ENCODE measurements around the gene C16orf92.

The C16orf92 gene

DNA sequence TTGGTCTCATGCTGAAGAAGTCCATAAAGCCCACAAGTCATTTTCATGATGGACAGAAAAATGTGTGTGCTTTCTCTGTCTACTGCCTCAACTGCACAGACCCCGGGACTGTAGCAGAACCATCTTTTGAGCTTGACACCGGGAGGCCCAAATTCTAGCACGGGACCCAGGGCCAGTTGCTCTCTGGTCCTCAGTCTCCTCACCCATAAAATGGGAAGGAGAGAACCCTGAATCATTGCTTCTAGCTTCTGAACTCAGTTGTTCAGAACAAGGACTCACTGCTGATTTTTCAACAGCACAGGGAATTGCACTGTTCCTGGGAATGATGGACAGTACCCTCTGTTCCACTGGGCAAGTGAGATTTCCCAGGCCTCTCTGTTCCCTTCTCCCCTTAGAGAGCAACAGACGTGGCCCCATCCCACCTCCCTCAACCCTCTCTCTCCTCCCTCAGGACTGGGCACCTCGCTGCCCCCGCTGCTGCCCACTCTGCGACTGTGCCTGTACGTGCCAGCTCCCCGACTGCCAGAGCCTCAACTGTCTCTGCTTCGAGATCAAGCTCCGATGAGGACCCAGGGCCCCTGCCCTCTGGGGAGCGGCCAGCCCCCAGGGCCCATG lies 40.4 kb downstream of the C16orf92 start:
- no peak for DNase-seq

GRCh38 chr16:30063893-30064728 lies 41.1 kb downstream of the C16orf92 start:
- DNase-seq, result peak; percentile 89

DNA sequence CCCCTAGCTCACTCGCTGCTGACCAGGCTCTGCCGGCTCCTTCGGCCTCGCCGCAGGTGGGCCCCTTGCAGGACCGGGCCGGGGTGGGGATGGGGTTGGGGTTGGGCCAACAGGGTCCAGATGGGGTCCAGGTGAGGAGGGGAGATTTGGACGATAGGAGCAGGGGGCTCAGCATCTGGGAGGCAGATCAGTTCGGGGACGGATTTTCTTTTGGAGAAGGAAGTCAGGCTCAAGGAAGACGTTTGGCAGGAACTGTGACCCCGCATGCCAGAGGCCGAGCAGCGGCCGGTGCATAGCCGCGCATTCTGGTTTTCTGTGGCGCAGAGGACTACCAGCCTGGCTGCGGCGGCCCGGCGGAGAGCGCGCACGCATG lies 41.7 kb downstream of the C16orf92 start:
- DNase-seq, result no peak

DNA sequence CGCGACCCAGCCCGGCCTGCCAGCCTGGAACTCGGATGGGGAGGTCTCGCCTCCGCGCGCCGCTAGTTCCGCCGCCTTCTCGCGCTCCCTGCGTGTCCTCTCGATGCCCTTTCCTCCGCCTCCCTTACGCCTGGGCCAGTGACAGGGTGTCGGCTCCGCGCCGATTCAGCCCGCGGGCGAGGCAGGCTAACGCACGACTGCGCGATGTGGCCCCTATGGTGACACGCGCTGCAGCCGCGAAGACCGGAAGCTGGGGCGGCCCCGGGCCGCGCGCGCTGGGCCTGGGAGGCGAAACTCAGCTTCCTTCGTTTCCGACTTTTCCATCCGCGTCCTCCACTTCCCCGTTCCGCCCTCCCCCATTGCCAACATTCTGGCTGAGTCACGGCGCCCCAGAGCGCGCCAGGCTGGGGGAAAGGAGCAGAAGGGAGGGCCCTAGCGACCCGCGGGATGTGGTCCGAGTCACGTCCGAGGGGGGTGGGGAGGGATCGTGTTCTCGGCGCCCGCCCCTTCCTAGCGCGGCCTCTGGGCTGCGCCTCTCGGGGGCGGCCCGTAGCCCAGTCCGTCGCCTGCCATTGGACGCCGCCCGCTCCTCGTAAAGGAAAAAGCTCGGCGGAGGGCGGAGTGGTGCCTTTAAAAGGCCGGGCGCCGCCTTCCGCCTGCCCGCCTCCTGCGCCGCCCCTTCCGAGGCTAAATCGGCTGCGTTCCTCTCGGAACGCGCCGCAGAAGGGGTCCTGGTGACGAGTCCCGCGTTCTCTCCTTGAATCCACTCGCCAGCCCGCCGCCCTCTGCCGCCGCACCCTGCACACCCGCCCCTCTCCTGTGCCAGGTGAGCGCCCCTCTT lies 42.3 kb downstream of the C16orf92 start, which contains the start of gene ALDOA:
Gene ALDOA (plus strand): TSS at position 659 of the 841 bp plus-strand sequence. CDS start 1,138 bp downstream, outside the sequence.
- DNase-seq, result peak; percentile 98

DNA sequence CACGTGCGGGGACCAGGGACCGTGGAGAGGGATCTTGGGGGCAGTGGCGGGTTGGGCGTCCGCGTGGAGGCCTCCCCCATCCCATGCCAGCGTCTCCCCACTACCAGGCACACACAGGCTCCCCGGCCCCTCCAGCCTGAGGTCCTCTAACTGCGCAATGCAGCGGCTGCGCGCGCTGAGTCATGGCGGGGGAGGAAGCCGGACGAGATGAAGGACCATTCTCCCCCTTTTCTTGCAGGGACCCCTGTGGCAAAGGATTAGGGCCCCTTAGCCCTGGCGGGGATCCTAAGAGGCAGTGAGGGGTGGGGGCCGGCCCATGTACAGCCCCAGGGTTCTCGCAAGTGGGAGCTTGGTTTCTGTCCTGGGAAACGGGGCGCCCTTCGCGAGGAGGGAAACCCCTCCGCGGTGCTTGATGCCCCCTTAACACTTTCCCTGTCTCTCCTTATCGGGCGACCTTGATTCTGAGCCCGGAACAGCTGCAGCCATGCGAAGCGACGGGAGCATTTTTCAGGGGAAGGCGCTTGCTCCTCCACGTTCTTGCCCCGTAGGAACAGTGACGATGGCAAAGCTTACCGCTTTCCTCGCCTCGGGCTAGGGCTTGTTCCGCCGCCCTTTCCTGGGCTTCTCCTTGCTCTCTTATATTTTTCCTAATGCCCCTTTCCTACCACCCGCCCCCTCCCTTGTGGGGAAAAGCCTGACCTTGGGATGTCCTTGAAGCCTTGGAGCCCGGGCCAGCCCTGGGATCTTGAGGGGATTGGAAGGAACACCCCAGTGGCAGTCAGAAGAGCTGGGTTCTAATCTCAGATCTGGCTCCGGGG lies 43.2 kb downstream of the C16orf92 start:
- no peak for DNase-seq

DNA sequence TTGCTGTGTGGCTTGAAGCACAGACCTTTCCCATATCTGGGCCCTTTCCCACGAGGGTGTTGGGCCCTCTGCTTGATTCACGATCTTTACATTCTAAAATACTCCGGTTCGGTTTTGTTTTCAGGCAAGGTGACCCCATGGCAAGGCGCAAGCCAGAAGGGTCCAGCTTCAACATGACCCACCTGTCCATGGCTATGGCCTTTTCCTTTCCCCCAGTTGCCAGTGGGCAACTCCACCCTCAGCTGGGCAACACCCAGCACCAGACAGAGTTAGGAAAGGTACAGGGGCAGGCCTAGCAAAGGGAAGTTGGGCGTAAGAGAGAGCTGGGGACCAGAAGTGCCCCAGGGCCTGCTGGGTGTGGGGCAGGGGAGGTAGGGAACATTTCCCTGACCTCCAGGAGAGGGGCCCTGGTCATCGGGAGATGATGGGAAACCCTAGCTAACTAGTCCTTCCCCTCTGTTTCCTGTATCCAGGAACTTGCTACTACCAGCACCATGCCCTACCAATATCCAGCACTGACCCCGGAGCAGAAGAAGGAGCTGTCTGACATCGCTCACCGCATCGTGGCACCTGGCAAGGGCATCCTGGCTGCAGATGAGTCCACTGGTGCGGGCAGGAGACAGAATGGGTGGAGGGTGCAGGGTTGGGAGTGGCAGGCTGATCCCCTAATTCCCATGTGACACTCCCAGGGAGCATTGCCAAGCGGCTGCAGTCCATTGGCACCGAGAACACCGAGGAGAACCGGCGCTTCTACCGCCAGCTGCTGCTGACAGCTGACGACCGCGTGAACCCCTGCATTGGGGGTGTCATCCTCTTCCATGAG lies 44.0 kb downstream of the C16orf92 start:
- DNase-seq, result no peak

DNA sequence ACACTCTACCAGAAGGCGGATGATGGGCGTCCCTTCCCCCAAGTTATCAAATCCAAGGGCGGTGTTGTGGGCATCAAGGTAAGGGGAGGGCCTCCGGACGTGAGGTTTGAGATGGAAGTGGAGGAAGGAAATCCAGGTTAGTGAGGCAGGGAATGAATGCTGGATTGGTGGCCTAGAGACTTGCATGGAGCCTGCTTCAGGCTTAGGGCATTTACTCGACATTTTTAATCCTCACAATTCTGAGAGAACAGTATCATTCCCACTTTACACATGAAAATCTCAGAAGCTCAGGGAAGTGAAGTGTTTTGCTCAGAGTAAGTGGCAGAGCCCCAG lies 44.6 kb downstream of the C16orf92 start:
- DNase-seq, result no peak

GRCh38 chr16:30068333-30068732 lies 45.3 kb downstream of the C16orf92 start:
- DNase-seq, result no peak

- peak; percentile 83 for DNase-seq
Measured at GRCh38 chr16:30068750-30069610, 46.0 kb downstream of the C16orf92 start.

- DNase-seq, result no peak
Measured at GRCh38 chr16:30069611-30070462, 46.8 kb downstream of the C16orf92 start.

- no peak for DNase-seq
Measured at GRCh38 chr16:30070490-30070889, 47.5 kb downstream of the C16orf92 start.

Measured in activated effector memory CD4-positive, alpha-beta T cell treated with anti-CD3 and anti-CD28 coated beads, Interleukin-2, amount 50 U/mL, for 16 hours (primary cell).